ENCODE measurements around the gene WBP1L.
"Not testable (repeated sequence)": the region's sequence is repeated elsewhere in the genome, so short reads cannot be mapped to it uniquely, and the experiment has no call there.

WBP1L gene

GRCh38 chr10:102844190-102844776 is 100.5 kb downstream of the WBP1L start:
- not testable (repeated sequence) for DNase-seq

GRCh38 chr10:102845352-102845902 is 101.7 kb downstream of the WBP1L start:
- DNase-seq, result no peak

GRCh38 chr10:102850025-102850518 is 106.3 kb downstream of the WBP1L start:
- DNase-seq, result no peak

GRCh38 chr10:102853237-102853636 is 109.5 kb downstream of the WBP1L start:
- not testable (repeated sequence) for DNase-seq

GRCh38 chr10:102855731-102856436 is 112.1 kb downstream of the WBP1L start:
- not testable (repeated sequence) for DNase-seq

- no peak for DNase-seq
These were observed 113.1 kb downstream of the WBP1L start for GRCh38 chr10:102856758-102857424.

- no peak for DNase-seq
These were observed 116.2 kb downstream of the WBP1L start for GRCh38 chr10:102859911-102860310.

- DNase-seq, result no peak
These were observed 119.9 kb downstream of the WBP1L start for GRCh38 chr10:102863660-102864059.

- DNase-seq, result no peak
These were observed 121.9 kb downstream of the WBP1L start for GRCh38 chr10:102865620-102866019.
